HG03354 (cell line): ENCODE measurements around the gene CPVL.

Experiments
- ATAC-seq: cut with Tn5 transposase; IDR thresholded peaks from one replicate; pipeline ENCODE4 v1.9.1; 2021; ENCODE audit warnings: mild to moderate bottlenecking; ENCODE audit not compliant: unreplicated experiment, poor library complexity, severe bottlenecking

The CPVL gene

GRCh38 chr7:28988810-28989209 is 157.5 kb downstream of the CPVL start:
- ATAC-seq: no peak

- no peak for ATAC-seq
Measured at GRCh38 chr7:28988091-28988490, 158.2 kb downstream of the CPVL start.

GRCh38 chr7:28986765-28987110 is 159.6 kb downstream of the CPVL start:
- no peak for ATAC-seq

GRCh38 chr7:28986028-28986764 is 160.1 kb downstream of the CPVL start:
- ATAC-seq: no peak

- ATAC-seq: no peak
Measured at GRCh38 chr7:28984631-28985030, 161.7 kb downstream of the CPVL start.

GRCh38 chr7:28984217-28984616 is 162.1 kb downstream of the CPVL start:
- ATAC-seq: no peak

GRCh38 chr7:28983396-28984190 is 162.7 kb downstream of the CPVL start:
- no peak for ATAC-seq

GRCh38 chr7:28981161-28981465 is 165.2 kb downstream of the CPVL start:
- ATAC-seq: no peak

- ATAC-seq: no peak
Measured at GRCh38 chr7:28980451-28981160, 165.7 kb downstream of the CPVL start.

- ATAC-seq: no peak
Measured at GRCh38 chr7:28979776-28980175, 166.6 kb downstream of the CPVL start.

GRCh38 chr7:28977881-28978280 is 168.5 kb downstream of the CPVL start:
- no peak for ATAC-seq

GRCh38 chr7:28976022-28976421 is 170.3 kb downstream of the CPVL start:
- no peak for ATAC-seq

- no peak for ATAC-seq
Measured at GRCh38 chr7:28973591-28973990, 172.7 kb downstream of the CPVL start.

- ATAC-seq: no peak
Measured at GRCh38 chr7:28964056-28964455, 182.3 kb downstream of the CPVL start.

GRCh38 chr7:28961972-28962371 is 184.4 kb downstream of the CPVL start:
- no peak for ATAC-seq

GRCh38 chr7:28960071-28960840 is 186.1 kb downstream of the CPVL start:
- no peak for ATAC-seq

- no peak for ATAC-seq
Measured at GRCh38 chr7:28958980-28959347, 187.4 kb downstream of the CPVL start.

- no peak for ATAC-seq
Measured at GRCh38 chr7:28958235-28958979, 187.9 kb downstream of the CPVL start, which contains the start of gene TRIL. Gene TRIL, minus strand, starts transcription at chr7:28958330. Its CDS starts 284 bp downstream, at chr7:28958046.

- ATAC-seq: no peak
Measured at GRCh38 chr7:28957751-28958234, 188.5 kb downstream of the CPVL start.
